Breast epithelium (tissue), 4 donors: ENCODE results near the gene FAM3C. TPM values are rescaled to one million over a fixed set of nuclear protein-coding genes. Genes with fewer than 3 reads are reported as not detected.

Experiments used
- DNase-seq, 2 donors: peaks; one replicate each; pipeline ENCODE4 v3.0.0-alpha.2; 2019; ENCODE audit warnings: low spot score in 2 of 2
- H3K27ac ChIP-seq, 2 donors: fragments of 200-600 bp; sonication (generic) in 1 of 2; one replicate each; pipeline ENCODE4 v1.5.1; 2016 to 2019; ENCODE audit warnings: mild to moderate bottlenecking in 1 of 2
- H3K27me3 ChIP-seq, 2 donors: fragments of 200-600 bp; sonication (generic) in 1 of 2; one replicate each; pipeline versions ENCODE4 v1.5.1 to v1.6.0; 2017 to 2019; ENCODE audit warnings: control low read depth in 1 of 2, mild to moderate bottlenecking in 1 of 2
- H3K36me3 ChIP-seq: fragments of 200-600 bp; one replicate; pipeline ENCODE4 v1.5.1; 2019
- H3K4me1 ChIP-seq, 2 donors: fragments of 200-600 bp; sonication (generic); one replicate each; pipeline ENCODE4 v1.5.1; 2016 to 2019; ENCODE audit warnings: control low read depth in 1 of 2
- H3K4me3 ChIP-seq, 3 donors: fragments of 200-600 bp; sonication (generic); 1 replicate in 2 of 3; 2 replicates in 1 of 3; pipeline ENCODE4 v1.5.1; 2016 to 2019; ENCODE audit warnings: mild to moderate bottlenecking in 3 of 3, moderate library complexity in 2 of 3
- H3K9me3 ChIP-seq, 2 donors: fragments of 200-600 bp; sonication (generic) in 1 of 2; one replicate each; pipeline ENCODE4 v1.5.1; 2016 to 2019; ENCODE audit warnings: control low read depth in 1 of 2
- POLR2A ChIP-seq: fragments of 450-650 bp; IDR thresholded peaks from one replicate; pipeline ENCODE4 v1.6.1; 2016; ENCODE audit warnings: antibody characterized with exemption, mild to moderate bottlenecking, moderate library complexity
- POLR2AphosphoS5 ChIP-seq, 3 donors: sonication (generic); formaldehyde crosslinking; IDR thresholded peaks; one replicate each; pipeline ENCODE4 v1.6.1; 2017; ENCODE audit warnings: antibody characterized with exemption in 3 of 3
- intact Hi-C: fragments of 100-400 bp; cut with DNase I; formaldehyde crosslinking; loops from one replicate; pipeline ENCODE4 v1.15.1; 2023; ENCODE audit warnings: low total_unique reads
- total RNA-seq, 3 donors: library from RNA; depleted of rRNA; stranded (reverse); fragments of >200 nt; gene quantifications; one replicate each; pipeline ENCODE4 v1.1.0, GENCODE V29; 2016
- TF ChIP-seq, protein P1 (sequence below), 3 donors: fragments of 450-650 bp; IDR thresholded peaks; one replicate each; pipeline ENCODE4 v1.5.1; 2016 to 2017; ENCODE audit warnings: antibody characterized with exemption in 3 of 3, mild to moderate bottlenecking in 3 of 3, moderate library complexity in 3 of 3

FAM3C gene
- total RNA-seq, 3 donors from 2014 or later, result 35.8 to 89.7 (median 50.8) TPM

DNA sequence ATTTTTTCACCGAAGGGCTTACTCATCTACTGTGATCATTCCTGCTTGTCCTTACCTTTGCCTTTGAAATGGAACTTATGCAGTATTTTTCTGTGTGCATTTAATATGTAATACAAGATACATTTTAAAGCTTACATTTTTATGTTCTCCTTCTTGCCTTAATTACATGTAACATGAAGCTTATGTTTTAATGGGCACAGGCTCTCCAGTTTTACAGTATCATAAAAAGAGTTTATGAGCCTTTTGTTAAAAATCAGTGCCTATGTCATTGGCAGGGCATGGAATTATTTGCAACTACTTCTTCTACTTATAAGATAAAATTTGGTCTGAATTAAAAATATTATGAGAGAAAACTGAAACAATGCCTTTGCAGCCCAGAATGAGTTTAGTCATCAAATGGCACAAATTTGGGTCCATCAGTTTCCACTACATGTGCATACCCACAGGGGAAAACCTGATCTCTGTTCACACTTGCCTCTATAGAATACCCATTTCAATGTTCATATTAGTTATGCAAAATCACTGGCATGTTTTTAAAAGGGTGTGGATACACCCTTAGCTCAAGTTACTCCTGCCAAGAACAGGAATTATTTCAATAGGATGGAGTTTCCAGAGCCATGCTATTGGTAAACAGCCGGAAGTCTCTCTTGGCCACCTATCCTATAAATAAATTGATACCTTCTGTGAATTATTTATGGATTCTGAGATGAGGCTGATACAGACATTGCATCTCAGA lies 95.3 kb downstream of the FAM3C start:
- intact Hi-C loops, result no loop called here
- Histone ChIP-seq H3K27me3 (no peaks in the 10 kb centered on the region), H3K27ac (no peak overlapping the region), H3K4me1 (no peaks in the 10 kb centered on the region), H3K4me3 (no peak overlapping the region), H3K36me3 (no peaks in the 10 kb centered on the region), H3K9me3 (no peaks in the 10 kb centered on the region)
- no peak for DNase-seq
- TF ChIP-seq, protein P1, sequence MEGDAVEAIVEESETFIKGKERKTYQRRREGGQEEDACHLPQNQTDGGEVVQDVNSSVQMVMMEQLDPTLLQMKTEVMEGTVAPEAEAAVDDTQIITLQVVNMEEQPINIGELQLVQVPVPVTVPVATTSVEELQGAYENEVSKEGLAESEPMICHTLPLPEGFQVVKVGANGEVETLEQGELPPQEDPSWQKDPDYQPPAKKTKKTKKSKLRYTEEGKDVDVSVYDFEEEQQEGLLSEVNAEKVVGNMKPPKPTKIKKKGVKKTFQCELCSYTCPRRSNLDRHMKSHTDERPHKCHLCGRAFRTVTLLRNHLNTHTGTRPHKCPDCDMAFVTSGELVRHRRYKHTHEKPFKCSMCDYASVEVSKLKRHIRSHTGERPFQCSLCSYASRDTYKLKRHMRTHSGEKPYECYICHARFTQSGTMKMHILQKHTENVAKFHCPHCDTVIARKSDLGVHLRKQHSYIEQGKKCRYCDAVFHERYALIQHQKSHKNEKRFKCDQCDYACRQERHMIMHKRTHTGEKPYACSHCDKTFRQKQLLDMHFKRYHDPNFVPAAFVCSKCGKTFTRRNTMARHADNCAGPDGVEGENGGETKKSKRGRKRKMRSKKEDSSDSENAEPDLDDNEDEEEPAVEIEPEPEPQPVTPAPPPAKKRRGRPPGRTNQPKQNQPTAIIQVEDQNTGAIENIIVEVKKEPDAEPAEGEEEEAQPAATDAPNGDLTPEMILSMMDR (IDR thresholded peaks at IDR 0.05), result no peak
- TF ChIP-seq POLR2AphosphoS5 (IDR thresholded peaks at IDR 0.05) (no peak), POLR2A (no peak)

Other genes with a start within 250 kb of the FAM3C start
- gene WNT16, start 67.3 kb downstream of the FAM3C start, total RNA-seq, result under 1 TPM in 1 of 3 donors, not detected in 2; 0.15 TPM